ENCODE measurements around the gene VDAC1. TPM values are rescaled to one million over a fixed set of nuclear protein-coding genes. Genes with fewer than 3 reads are reported as not detected.

Gene VDAC1
- total RNA-seq, 1 experiment from 2014 or later, result 317 TPM

DNA sequence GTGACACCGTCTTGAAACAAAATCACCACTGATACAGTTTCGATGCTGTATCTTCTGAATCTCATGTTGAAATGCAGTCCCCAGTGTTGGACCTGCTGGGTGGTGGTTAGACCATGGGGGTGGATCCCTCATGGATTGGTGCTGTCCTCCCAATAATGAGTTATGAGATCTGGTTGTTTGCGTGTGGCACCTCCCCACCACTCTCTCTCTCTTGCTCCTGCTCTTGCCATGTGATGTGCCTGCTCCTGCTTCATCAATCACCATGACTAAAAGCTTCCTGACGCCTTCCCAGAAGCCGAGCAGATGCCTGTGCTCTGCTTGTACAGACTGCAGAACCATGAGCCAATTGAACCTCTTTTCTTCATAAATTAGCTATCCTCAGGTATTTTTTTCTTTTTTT lies 21.1 kb downstream of the VDAC1 start:
- no peaks in the 10 kb centered on the region for H3K9me3 ChIP-seq
- no peaks in the 10 kb centered on the region for H3K9me3 Mint-ChIP-seq (ENCODE audit: unreplicated experiment)
- CTCF ChIA-PET, result no interaction called here
- intact Hi-C loops (cut with micrococcal nuclease; ENCODE audit: unreplicated experiment), result no loop called here
- H3K27me3 ChIP-seq (replicated peaks; ENCODE audit: control insufficient read depth, insufficient read depth, low read length), result no peaks in the 10 kb centered on the region
- no peak for TF ChIP-seq CTCF (IDR thresholded peaks at IDR 0.05; ENCODE audit: insufficient read depth in 1 of 2, low read depth in 1 of 2, low read length in 1 of 2, severe bottlenecking in 1 of 2, unreplicated experiment in 1 of 2)
- H3K4me3 ChIP-seq (ENCODE audit: low read depth, low read length), result no peak overlapping the region
- no peak for DNase-seq
- H3K36me3 Mint-ChIP-seq (ENCODE audit: insufficient read depth, unreplicated experiment), result peaks cover 97% of the 10 kb centered on the region
- peak overlapping the region; percentile 7 for H3K27ac Mint-ChIP-seq (ENCODE audit: unreplicated experiment)
- POLR2A ChIA-PET, result no interaction called here
- no TSS peak for BruUV-seq (replicated peaks)
- H3K36me3 ChIP-seq (ENCODE audit: control insufficient read depth, insufficient read depth, low read length), result peaks cover 1% of the 10 kb centered on the region; the same call in 1 of the 2 replicates
- no peaks in the 10 kb centered on the region for H3K4me1 ChIP-seq
- no peaks in the 10 kb centered on the region for H3K27me3 Mint-ChIP-seq (ENCODE audit: insufficient read depth, unreplicated experiment)
- H3K4me1 Mint-ChIP-seq (ENCODE audit: low read depth, unreplicated experiment), result no peaks in the 10 kb centered on the region
- no peak overlapping the region for H3K4me3 Mint-ChIP-seq (ENCODE audit: unreplicated experiment)

DNA sequence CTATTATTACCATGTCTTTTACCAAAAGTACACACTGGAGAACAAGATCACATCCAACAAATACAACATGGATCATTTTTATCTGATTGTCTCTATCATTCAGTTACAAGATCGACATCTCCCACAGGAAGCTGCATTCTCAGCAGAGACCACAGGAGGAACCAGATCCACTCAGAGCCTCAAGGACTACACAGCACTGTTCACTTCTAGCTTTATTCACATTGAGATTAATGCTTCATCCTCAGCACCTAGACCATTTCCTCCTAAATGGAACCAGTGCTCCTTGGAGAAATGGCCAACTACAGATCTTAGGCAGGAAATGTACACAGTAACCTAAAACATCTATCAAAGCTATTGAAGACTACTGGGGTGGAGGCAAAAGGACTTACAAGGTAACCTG lies 23.1 kb downstream of the VDAC1 start:
- Histone ChIP-seq H3K4me1 (no peaks in the 10 kb centered on the region), H3K9me3 (no peaks in the 10 kb centered on the region), H3K27me3 (replicated peaks; ENCODE audit: control insufficient read depth, insufficient read depth, low read length) (no peaks in the 10 kb centered on the region), H3K4me3 (ENCODE audit: low read depth, low read length) (no peak overlapping the region), H3K36me3 (ENCODE audit: control insufficient read depth, insufficient read depth, low read length) (0 out of 2 replicates have a peak, but pooled peaks cover 1% of the 10 kb centered on the region)
- Mint-ChIP-seq H3K4me3 (ENCODE audit: unreplicated experiment) (no peak overlapping the region), H3K27ac (ENCODE audit: unreplicated experiment) (no peak overlapping the region), H3K27me3 (ENCODE audit: insufficient read depth, unreplicated experiment) (no peaks in the 10 kb centered on the region), H3K9me3 (ENCODE audit: unreplicated experiment) (no peaks in the 10 kb centered on the region), H3K4me1 (ENCODE audit: low read depth, unreplicated experiment) (no peaks in the 10 kb centered on the region), H3K36me3 (ENCODE audit: insufficient read depth, unreplicated experiment) (peaks cover 99% of the 10 kb centered on the region)
- POLR2A ChIA-PET, result no interaction called here
- intact Hi-C loops (cut with micrococcal nuclease; ENCODE audit: unreplicated experiment), result no loop called here
- peak in 1 of 2 experiments; percentile 12 for TF ChIP-seq CTCF (IDR thresholded peaks at IDR 0.05; ENCODE audit: insufficient read depth in 1 of 2, low read depth in 1 of 2, low read length in 1 of 2, severe bottlenecking in 1 of 2, unreplicated experiment in 1 of 2)
- CTCF ChIA-PET, result interaction anchor here (1.0 to 1.2 kb wide), 2 partner anchors 15 to 58 kb away, joined by 3 read pairs; no protein-coding TSS in a partner anchor
- no TSS peak for BruUV-seq (replicated peaks)
- no peak for DNase-seq

DNA sequence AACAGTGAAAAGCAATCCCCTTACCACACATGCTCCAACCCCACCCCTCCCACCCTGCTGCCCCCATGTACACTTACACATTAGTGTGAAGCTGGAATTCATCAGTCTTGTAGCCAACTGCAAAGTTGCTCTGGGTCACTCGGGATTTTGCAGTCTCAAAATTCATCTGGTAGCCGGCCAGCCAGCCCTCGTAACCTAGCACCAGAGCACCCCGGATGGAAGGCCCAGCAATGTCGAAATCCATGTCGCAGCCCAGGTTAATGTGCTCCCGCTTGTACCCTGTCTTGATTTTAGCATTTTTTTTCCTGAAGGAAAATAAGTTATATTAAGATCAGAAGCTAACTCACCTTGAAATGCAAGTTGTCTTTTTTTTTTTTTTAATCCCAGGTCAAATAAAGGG lies 24.1 kb downstream of the VDAC1 start:
- Mint-ChIP-seq H3K4me3 (ENCODE audit: unreplicated experiment) (no peak overlapping the region), H3K4me1 (ENCODE audit: low read depth, unreplicated experiment) (no peaks in the 10 kb centered on the region), H3K36me3 (ENCODE audit: insufficient read depth, unreplicated experiment) (peaks cover 99% of the 10 kb centered on the region), H3K27me3 (ENCODE audit: insufficient read depth, unreplicated experiment) (no peaks in the 10 kb centered on the region), H3K27ac (ENCODE audit: unreplicated experiment) (no peak overlapping the region), H3K9me3 (ENCODE audit: unreplicated experiment) (no peaks in the 10 kb centered on the region)
- BruUV-seq (replicated peaks), result no TSS peak
- intact Hi-C loops (cut with micrococcal nuclease; ENCODE audit: unreplicated experiment), result no loop called here
- no peak for TF ChIP-seq CTCF (IDR thresholded peaks at IDR 0.05; ENCODE audit: insufficient read depth in 1 of 2, low read depth in 1 of 2, low read length in 1 of 2, severe bottlenecking in 1 of 2, unreplicated experiment in 1 of 2)
- no peaks in the 10 kb centered on the region for H3K4me1 ChIP-seq
- CTCF ChIA-PET, result interaction anchor here (0.8 to 1.2 kb wide), 2 partner anchors 17 to 46 kb away, joined by 5 to 7 read pairs; no protein-coding TSS in a partner anchor
- H3K36me3 ChIP-seq (ENCODE audit: control insufficient read depth, insufficient read depth, low read length), result 0 out of 2 replicates have a peak, but pooled peaks cover 1% of the 10 kb centered on the region
- H3K9me3 ChIP-seq, result no peaks in the 10 kb centered on the region
- H3K27me3 ChIP-seq (replicated peaks; ENCODE audit: control insufficient read depth, insufficient read depth, low read length), result no peaks in the 10 kb centered on the region
- H3K4me3 ChIP-seq (ENCODE audit: low read depth, low read length), result no peak overlapping the region
- DNase-seq, result no peak
- POLR2A ChIA-PET, result no interaction called here

All from Caco-2 (cell line).